GM18526 (cell line): ENCODE results near the gene TEX52.
A peak's percentile ranks its signal among the peaks of the same experiment; 100 is the strongest.

Experiments
- POLR2A ChIP-seq: IDR thresholded peaks from 3 replicates; pipeline ENCODE4 v1.6.1; 2011; ENCODE audit not compliant: insufficient read length; ENCODE audit errors: extremely low read depth

Gene TEX52

GRCh38 chr12:2819810-2820209 is 37.0 kb downstream of the TEX52 start:
- no peak for TF ChIP-seq POLR2A

DNA sequence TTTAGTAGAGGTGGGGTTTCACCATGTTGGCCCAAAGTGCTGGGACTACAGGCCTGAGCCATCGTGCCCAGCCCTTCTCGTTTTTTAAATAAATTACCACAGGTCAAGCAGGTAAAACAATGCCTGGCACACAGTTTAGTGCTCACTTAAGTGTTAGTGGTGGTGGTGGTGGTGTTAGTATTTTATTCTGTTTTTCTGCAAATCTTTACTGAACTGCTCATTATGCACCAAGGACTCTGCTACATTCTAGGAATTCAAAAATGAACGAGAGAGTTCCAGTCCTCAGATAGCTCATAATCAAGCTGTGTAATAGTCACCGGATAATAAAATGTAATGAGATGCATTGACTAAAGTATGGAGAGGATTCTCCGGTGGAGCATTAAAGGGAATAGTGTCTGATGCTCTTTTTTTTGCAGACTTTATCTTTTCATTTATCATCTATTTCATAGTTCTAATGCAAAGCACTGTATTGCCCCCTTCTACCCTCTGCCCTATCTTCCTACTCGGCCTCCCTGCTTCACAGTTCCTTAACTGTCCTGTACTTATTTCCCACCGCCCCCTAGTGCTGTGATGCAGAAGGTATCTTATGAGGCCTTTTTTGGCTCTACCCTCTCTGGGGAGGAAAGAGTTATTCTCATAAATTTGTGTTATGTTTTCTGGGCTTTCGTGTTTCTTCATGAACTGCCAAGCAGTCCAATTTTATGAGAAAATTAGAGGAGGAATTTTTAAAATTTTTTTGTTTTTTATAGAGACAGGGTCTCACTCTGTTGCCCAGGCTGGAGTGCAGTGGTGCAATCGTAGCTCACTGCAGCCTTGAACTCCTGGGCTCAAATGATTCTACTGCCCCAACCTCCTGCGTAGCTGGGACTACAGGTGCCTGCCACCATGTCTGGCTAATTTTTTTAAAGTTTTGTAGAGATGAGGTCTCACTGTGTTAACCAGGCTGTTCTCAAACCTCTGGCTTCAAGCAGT is 43.3 kb downstream of the TEX52 start:
- no peak for TF ChIP-seq POLR2A

DNA sequence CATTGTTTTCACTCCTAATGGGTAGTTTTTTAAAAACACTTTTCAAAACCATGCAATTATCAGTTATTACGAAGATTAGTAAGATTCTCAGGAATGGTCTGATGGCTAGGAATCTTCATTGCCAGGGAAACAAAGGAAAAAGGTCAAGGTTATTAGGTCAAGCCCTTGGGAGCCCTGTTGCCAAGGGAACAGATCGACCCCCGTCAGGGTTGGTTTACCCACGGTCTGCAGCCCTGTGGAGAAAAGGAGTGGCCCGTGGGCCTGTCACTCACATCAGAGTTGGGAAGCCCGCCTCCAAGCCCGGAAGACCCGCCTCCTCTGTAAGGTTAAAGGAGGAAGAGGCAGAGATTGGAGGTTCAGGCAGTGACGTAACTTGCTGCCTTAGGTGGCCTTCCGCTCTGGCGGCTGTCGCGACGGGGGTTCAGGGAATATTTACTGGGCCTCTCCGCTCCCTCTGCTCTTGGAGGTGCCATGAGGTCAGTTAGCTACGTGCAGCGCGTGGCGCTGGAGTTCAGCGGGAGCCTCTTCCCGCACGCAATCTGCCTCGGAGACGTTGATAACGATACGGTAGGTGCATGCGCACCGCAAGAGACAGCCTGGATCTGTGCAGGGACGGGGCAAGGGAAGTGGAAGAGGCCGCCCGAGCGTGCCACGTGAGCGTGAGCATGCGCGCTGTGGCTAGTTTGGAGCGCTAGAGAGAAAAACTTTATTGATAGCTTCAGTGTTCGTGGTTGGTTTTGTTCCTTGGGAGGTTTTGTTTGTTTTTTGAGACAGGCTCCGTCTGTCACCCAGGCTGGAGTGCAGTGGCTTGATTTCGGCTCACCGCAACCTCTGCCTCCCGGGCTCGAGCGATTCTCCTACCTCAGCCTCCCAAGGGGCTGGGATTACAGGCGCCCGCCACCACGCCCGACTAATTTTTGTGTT is 44.3 kb downstream of the TEX52 start, which contains the start of gene ITFG2:
ITFG2 (plus strand) TSS at position 379 of the 924 bp plus-strand sequence; CDS start at position 472, 93 bp downstream.
- TF ChIP-seq POLR2A = peak; percentile 97

DNA sequence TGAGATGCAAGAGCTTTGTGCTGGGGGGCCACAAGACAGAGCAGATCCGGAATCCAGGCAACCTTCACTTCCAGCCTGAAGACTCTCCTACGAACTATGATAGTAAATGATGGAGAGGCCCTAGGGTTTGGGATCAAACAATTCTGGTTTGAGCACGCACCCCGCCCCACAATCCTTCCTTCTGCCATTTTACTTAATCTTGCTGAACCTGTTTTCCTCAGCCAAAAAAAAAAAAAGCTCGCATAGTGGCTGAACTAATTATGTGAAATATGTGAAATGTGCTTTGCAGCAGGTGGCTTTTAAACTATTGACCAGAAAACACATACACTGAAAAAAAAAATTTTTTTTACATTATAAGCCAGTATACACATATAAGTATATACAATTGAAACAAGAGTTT is 45.0 kb downstream of the TEX52 start:
- TF ChIP-seq POLR2A = no peak

DNA sequence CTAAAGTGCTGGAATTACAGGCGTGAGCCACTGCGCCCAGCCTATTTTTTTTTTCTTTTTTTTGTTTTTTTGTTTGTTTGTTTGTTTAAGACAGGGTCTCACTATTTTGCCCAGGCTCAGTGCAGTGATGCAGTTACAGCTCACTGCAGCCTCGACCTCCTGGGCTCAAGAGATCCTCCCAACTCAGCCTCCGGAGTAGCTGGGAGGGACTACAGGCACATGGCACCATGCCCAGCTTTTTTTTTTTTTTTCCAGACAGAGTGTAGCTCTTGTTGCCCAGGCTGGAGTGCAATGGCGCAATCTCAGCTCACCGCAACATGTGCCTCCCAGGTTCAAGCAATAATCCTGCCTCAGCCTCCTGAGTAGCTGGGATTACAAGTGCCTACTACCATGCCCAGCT is 50.1 kb downstream of the TEX52 start:
- no peak for TF ChIP-seq POLR2A

- TF ChIP-seq POLR2A = no peak
Observed at GRCh38 chr12:2805143-2805520, 51.7 kb downstream of the TEX52 start.

- no peak for TF ChIP-seq POLR2A
Observed at GRCh38 chr12:2804393-2805142, 52.3 kb downstream of the TEX52 start.

- no peak for TF ChIP-seq POLR2A
Observed at GRCh38 chr12:2803635-2804392, 53.0 kb downstream of the TEX52 start.

GRCh38 chr12:2801044-2801783 is 55.6 kb downstream of the TEX52 start:
- TF ChIP-seq POLR2A = no peak

DNA sequence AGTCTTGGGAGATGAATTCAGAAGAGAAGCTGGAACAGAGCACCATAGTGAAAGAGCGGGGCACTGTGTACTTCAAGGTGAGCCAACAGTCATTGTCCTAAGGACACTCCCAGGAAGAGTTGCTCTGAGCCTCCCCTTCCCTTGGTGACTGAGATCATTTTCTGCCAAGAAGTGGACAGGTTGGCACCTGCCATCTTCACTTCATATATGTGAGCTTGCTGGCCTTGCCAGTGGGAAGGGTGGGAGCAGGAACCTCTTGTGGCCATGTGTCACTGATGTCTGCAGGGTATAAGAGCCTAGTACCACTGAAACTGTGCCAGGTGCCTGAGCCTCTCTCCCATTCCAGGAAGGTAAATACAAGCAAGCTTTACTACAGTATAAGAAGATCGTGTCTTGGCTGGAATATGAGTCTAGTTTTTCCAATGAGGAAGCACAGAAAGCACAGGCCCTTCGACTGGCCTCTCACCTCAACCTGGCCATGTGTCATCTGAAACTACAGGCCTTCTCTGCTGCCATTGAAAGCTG is 56.7 kb downstream of the TEX52 start:
- TF ChIP-seq POLR2A = no peak
